ENCODE results near the gene SNCAIP. TPM values are rescaled to one million over a fixed set of nuclear protein-coding genes. Genes with fewer than 3 reads are reported as not detected.
A peak's percentile ranks its signal among the peaks of the same experiment; 100 is the strongest.

SNCAIP gene
- total and polyA plus RNA-seq, 2 experiments from 2014 or later = 6.1 to 11.9 TPM

- peak; percentile 16 for DNase-seq (ENCODE audit: low spot score)
- Histone ChIP-seq H4K20me1 (replicated peaks; ENCODE audit: insufficient read depth) (no peaks in the 10 kb centered on the region), H3K4me1 (ENCODE audit: insufficient read depth) (peaks cover 20% of the 10 kb centered on the region), H3K27ac (ENCODE audit: low read depth) (no peak overlapping the region), H3K36me3 (ENCODE audit: insufficient read depth) (no peaks in the 10 kb centered on the region), H2AFZ (peak overlapping the region; percentile 94), H3F3A (replicated peaks; ENCODE audit: low read depth) (0 out of 2 replicates have a peak, but pooled peaks cover 7% of the 10 kb centered on the region), H3K79me2 (replicated peaks; ENCODE audit: insufficient read depth) (no peaks in the 10 kb centered on the region), H3K4me2 (peak overlapping the region; percentile 82), H3K9me2 (ENCODE audit: insufficient read depth) (no peaks in the 10 kb centered on the region), H3K4me3 (peak overlapping the region; percentile 75), H3K27me3 (ENCODE audit: insufficient read depth) (peaks cover 47% of the 10 kb centered on the region)
- Mint-ChIP-seq H3K27ac (no peak overlapping the region), H3K4me3 (peak overlapping the region; percentile 79), H3K4me1 (peaks cover 27% of the 10 kb centered on the region), H3K36me3 (ENCODE audit: low read depth) (0 out of 3 replicates have a peak, but pooled peaks cover 5% of the 10 kb centered on the region), H3K9me3 (no peaks in the 10 kb centered on the region), H3K27me3 (ENCODE audit: insufficient read depth, low read depth, poor library complexity) (peaks cover 30% of the 10 kb centered on the region)
- no peak for TF ChIP-seq STAT1 (IDR thresholded peaks at IDR 0.05; ENCODE audit: unreplicated experiment)
- ATAC-seq = peak; percentile 8; the same call in 1 of the 3 replicates
Measured at GRCh38 chr5:122310889-122311288, 1.1 kb upstream of the SNCAIP start.

- Histone ChIP-seq H3K4me3 (peak overlapping the region; percentile 75), H3K27ac (ENCODE audit: low read depth) (no peak overlapping the region), H3K27me3 (ENCODE audit: insufficient read depth) (peaks cover 47% of the 10 kb centered on the region), H2AFZ (peak overlapping the region; percentile 94), H3K4me2 (peak overlapping the region; percentile 82), H4K20me1 (replicated peaks; ENCODE audit: insufficient read depth) (no peaks in the 10 kb centered on the region), H3K79me2 (replicated peaks; ENCODE audit: insufficient read depth) (no peaks in the 10 kb centered on the region), H3K36me3 (ENCODE audit: insufficient read depth) (no peaks in the 10 kb centered on the region), H3F3A (replicated peaks; ENCODE audit: low read depth) (0 out of 2 replicates have a peak, but pooled peaks cover 7% of the 10 kb centered on the region), H3K4me1 (ENCODE audit: insufficient read depth) (peaks cover 20% of the 10 kb centered on the region), H3K9me2 (ENCODE audit: insufficient read depth) (no peaks in the 10 kb centered on the region)
- DNase-seq (ENCODE audit: low spot score) (peak; percentile 73), ATAC-seq (peak; percentile 37)
- H3K27ac Mint-ChIP-seq = no peak overlapping the region
- H3K4me1 Mint-ChIP-seq = peaks cover 27% of the 10 kb centered on the region
- 0 out of 3 replicates have a peak, but pooled peaks cover 5% of the 10 kb centered on the region for H3K36me3 Mint-ChIP-seq (ENCODE audit: low read depth)
- H3K27me3 Mint-ChIP-seq (ENCODE audit: insufficient read depth, low read depth, poor library complexity) = peaks cover 30% of the 10 kb centered on the region
- H3K4me3 Mint-ChIP-seq = peak overlapping the region; percentile 79
- TF ChIP-seq ZNF114 (CRISPR knock-in tag; IDR thresholded peaks at IDR 0.05) = no peak
- TF ChIP-seq POLR2AphosphoS5 (IDR thresholded peaks at IDR 0.05; ENCODE audit: low read depth) = peak; percentile 29; the same call in 1 of the 2 replicates
- peak; percentile 24 for TF ChIP-seq EZH2 (IDR thresholded peaks at IDR 0.05; ENCODE audit: low read depth, unreplicated experiment)
- TF ChIP-seq ZNF331 (CRISPR knock-in tag; IDR thresholded peaks at IDR 0.05; ENCODE audit: low read depth) = no peak
- no peak for TF ChIP-seq REST (IDR thresholded peaks at IDR 0.05; ENCODE audit: unreplicated experiment)
- H3K9me3 Mint-ChIP-seq = no peaks in the 10 kb centered on the region
Measured at GRCh38 chr5:122311497-122311960, 508 bp upstream of the SNCAIP start.

All from GM23338 (cell line).